ENCODE data around the gene STOML3.
"Not testable (repeated sequence)": the region's sequence is repeated elsewhere in the genome, so short reads cannot be mapped to it uniquely, and the experiment has no call there.

Gene STOML3

DNA sequence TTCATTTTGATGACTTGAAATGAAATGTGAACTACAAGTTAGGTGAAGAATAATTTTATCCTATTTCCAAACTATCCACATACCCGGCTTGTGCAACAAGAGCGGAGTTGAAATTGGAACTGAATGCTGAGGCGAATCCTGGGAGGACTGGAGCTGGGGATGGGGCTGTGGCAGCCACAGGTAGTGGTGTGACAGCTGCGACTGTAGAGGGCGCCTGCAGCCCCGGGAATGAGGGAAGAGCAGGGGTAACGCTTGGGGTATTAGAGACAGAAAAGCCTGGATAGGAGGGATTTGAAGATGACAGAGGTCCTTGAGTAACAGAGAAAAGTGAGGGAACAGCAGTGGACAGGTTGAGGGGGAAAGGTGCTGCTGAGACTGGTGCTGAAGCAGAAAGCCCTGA is 22.0 kb upstream of the STOML3 start:
- Histone ChIP-seq H3K79me2 (ENCODE audit: low read length) (no peaks in the 10 kb centered on the region), H3F3A (ENCODE audit: insufficient read depth, low read length) (no peaks in the 10 kb centered on the region), H3K27ac (ENCODE audit: low read length) (no peak overlapping the region), H3K4me2 (ENCODE audit: low read depth, low read length) (no peak overlapping the region), H2AFZ (ENCODE audit: low read length) (no peak overlapping the region), H3K36me3 (replicated peaks; ENCODE audit: insufficient read depth, low read length) (no peaks in the 10 kb centered on the region; the same call in 1 of the 2 replicates), H4K20me1 (ENCODE audit: insufficient read depth, low read length) (no peaks in the 10 kb centered on the region), H3K9me2 (replicated peaks; ENCODE audit: insufficient read depth, low read length) (no peaks in the 10 kb centered on the region), H3K27me3 (replicated peaks; ENCODE audit: insufficient read depth, low read length) (no peaks in the 10 kb centered on the region), H3K4me1 (ENCODE audit: low read length) (no peaks in the 10 kb centered on the region), H3K9ac (ENCODE audit: low read length) (no peak overlapping the region), H3K9me3 (replicated peaks; ENCODE audit: insufficient read depth, low read length) (no peaks in the 10 kb centered on the region), H3K4me3 (ENCODE audit: low read length) (no peak overlapping the region)
- no peak for DNase-seq
- TF ChIP-seq EZH2 (optimal IDR thresholded peaks at IDR 0.05; ENCODE audit: low read depth, low read length) = no peak
- TF ChIP-seq, protein P1, sequence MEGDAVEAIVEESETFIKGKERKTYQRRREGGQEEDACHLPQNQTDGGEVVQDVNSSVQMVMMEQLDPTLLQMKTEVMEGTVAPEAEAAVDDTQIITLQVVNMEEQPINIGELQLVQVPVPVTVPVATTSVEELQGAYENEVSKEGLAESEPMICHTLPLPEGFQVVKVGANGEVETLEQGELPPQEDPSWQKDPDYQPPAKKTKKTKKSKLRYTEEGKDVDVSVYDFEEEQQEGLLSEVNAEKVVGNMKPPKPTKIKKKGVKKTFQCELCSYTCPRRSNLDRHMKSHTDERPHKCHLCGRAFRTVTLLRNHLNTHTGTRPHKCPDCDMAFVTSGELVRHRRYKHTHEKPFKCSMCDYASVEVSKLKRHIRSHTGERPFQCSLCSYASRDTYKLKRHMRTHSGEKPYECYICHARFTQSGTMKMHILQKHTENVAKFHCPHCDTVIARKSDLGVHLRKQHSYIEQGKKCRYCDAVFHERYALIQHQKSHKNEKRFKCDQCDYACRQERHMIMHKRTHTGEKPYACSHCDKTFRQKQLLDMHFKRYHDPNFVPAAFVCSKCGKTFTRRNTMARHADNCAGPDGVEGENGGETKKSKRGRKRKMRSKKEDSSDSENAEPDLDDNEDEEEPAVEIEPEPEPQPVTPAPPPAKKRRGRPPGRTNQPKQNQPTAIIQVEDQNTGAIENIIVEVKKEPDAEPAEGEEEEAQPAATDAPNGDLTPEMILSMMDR (IDR thresholded peaks at IDR 0.05; ENCODE audit: low read length) = no peak; the same call in 1 of the 2 replicates
- TF ChIP-seq EZH2phosphoT487 (IDR thresholded peaks at IDR 0.05; ENCODE audit: low read length) = no peak

DNA sequence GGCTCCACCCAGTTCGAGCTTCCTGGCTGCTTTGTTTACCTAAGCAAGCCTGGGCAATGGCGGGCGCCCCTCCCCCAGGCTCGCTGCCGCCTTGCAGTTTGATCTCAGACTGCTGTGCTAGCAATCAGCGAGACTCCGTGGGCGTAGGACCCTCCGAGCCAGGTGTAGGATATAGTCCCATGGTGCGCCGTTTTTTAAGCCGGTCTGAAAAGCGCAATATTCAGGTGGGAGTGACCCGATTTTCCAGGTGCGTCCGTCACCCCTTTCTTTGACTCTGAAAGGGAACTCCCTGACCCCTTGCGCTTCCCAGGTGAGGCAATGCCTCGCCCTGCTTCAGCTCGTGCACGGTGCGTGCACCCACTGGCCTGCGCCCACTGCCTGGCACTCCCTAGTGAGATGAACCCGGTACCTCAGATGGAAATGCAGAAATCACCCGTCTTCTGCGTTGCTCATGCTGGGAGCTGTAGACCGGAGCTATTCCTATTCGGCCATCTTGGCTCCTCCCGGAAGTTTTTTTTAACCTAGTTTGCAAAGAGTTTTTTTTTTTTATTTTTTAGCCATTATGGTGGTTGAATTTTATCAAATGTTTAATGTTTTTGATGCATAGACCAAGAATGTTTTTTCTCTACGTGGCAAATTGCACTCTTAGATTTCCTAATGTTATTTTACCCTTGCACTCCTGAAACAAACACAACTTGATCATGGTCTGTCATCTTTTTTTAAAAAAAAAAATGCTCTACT is 15.9 kb upstream of the STOML3 start:
- not testable (repeated sequence) for H3K79me2 ChIP-seq (ENCODE audit: low read length); H3K9me2 ChIP-seq (replicated peaks; ENCODE audit: insufficient read depth, low read length); H3K4me3 ChIP-seq (ENCODE audit: low read length); H3K36me3 ChIP-seq (replicated peaks; ENCODE audit: insufficient read depth, low read length); H3K9ac ChIP-seq (ENCODE audit: low read length); H3K27ac ChIP-seq (ENCODE audit: low read length); H3K4me1 ChIP-seq (ENCODE audit: low read length); H3K9me3 ChIP-seq (replicated peaks; ENCODE audit: insufficient read depth, low read length); H3K4me2 ChIP-seq (ENCODE audit: low read depth, low read length); H3K27me3 ChIP-seq (replicated peaks; ENCODE audit: insufficient read depth, low read length); H4K20me1 ChIP-seq (ENCODE audit: insufficient read depth, low read length); H3F3A ChIP-seq (ENCODE audit: insufficient read depth, low read length); H2AFZ ChIP-seq (ENCODE audit: low read length); DNase-seq

DNA sequence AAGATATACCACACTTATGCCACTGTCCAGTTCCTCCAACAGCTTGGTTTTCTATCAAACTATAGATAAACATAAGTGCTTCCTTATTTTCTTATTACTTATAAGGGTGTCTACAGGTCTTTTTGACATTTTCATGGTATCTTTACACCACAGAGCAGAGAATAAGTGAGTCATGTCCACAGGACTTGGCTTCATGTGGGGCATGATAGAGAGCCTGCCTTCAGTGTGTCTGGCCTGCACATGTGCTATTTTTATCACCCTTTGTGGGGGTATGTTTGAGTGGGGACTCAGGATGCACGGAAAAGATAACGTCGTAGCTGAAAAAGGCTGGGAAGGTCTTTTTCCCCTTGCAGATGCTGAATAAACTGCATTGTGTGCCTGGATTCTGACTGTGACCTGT is 8.1 kb upstream of the STOML3 start:
- H3K9me3 ChIP-seq (replicated peaks; ENCODE audit: insufficient read depth, low read length) = no peaks in the 10 kb centered on the region
- no peak overlapping the region for H3K4me2 ChIP-seq (ENCODE audit: low read depth, low read length)
- no peaks in the 10 kb centered on the region for H4K20me1 ChIP-seq (ENCODE audit: insufficient read depth, low read length)
- no peaks in the 10 kb centered on the region for H3K27me3 ChIP-seq (replicated peaks; ENCODE audit: insufficient read depth, low read length)
- no peaks in the 10 kb centered on the region for H3K9me2 ChIP-seq (replicated peaks; ENCODE audit: insufficient read depth, low read length)
- H2AFZ ChIP-seq (ENCODE audit: low read length) = no peak overlapping the region
- no peak for DNase-seq
- H3K4me1 ChIP-seq (ENCODE audit: low read length) = no peaks in the 10 kb centered on the region
- TF ChIP-seq EZH2 (optimal IDR thresholded peaks at IDR 0.05; ENCODE audit: low read depth, low read length) (no peak), EZH2phosphoT487 (IDR thresholded peaks at IDR 0.05; ENCODE audit: low read length) (no peak)
- TF ChIP-seq, protein P1 (IDR thresholded peaks at IDR 0.05; ENCODE audit: low read length) = no peak
- H3K79me2 ChIP-seq (ENCODE audit: low read length) = no peaks in the 10 kb centered on the region
- no peak overlapping the region for H3K4me3 ChIP-seq (ENCODE audit: low read length)
- no peak overlapping the region for H3K9ac ChIP-seq (ENCODE audit: low read length)
- H3K27ac ChIP-seq (ENCODE audit: low read length) = no peak overlapping the region
- no peaks in the 10 kb centered on the region for H3F3A ChIP-seq (ENCODE audit: insufficient read depth, low read length)
- H3K36me3 ChIP-seq (replicated peaks; ENCODE audit: insufficient read depth, low read length) = no peaks in the 10 kb centered on the region

DNA sequence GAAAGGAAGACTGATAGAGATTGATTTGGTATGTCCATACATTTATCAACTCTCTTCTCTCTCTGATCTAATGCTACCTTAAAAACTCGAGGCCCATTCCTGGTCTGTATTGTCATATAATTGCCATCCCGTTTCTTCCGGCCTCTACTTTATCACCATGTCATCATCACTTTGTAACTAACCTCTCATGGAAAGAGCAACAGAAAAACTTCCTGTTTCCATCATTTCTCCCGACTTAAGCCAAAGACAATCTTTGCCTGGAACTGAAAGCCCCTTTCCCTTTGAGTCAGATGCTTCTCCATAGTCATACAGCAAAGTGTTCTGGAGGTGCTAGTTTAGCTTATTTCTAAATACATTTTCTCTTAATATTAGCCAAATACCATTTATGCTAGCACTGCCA is 2.8 kb upstream of the STOML3 start:
- Histone ChIP-seq H3K9ac (ENCODE audit: low read length) (no peak overlapping the region), H3K9me2 (replicated peaks; ENCODE audit: insufficient read depth, low read length) (no peaks in the 10 kb centered on the region), H3K4me2 (ENCODE audit: low read depth, low read length) (no peak overlapping the region), H3K36me3 (replicated peaks; ENCODE audit: insufficient read depth, low read length) (no peaks in the 10 kb centered on the region), H3F3A (ENCODE audit: insufficient read depth, low read length) (no peaks in the 10 kb centered on the region), H4K20me1 (ENCODE audit: insufficient read depth, low read length) (no peaks in the 10 kb centered on the region), H2AFZ (ENCODE audit: low read length) (no peak overlapping the region), H3K27ac (ENCODE audit: low read length) (no peak overlapping the region), H3K27me3 (replicated peaks; ENCODE audit: insufficient read depth, low read length) (no peaks in the 10 kb centered on the region), H3K4me3 (ENCODE audit: low read length) (no peak overlapping the region), H3K79me2 (ENCODE audit: low read length) (no peaks in the 10 kb centered on the region), H3K9me3 (replicated peaks; ENCODE audit: insufficient read depth, low read length) (no peaks in the 10 kb centered on the region), H3K4me1 (ENCODE audit: low read length) (no peaks in the 10 kb centered on the region)
- TF ChIP-seq EZH2phosphoT487 (IDR thresholded peaks at IDR 0.05; ENCODE audit: low read length) (no peak), EZH2 (optimal IDR thresholded peaks at IDR 0.05; ENCODE audit: low read depth, low read length) (no peak)
- TF ChIP-seq, protein P1 (IDR thresholded peaks at IDR 0.05; ENCODE audit: low read length) = no peak
- DNase-seq = no peak

All from MM.1S (cell line).